Urinary bladder (tissue), 4 donors: ENCODE measurements around the gene CKM. TPM values are rescaled to one million over a fixed set of nuclear protein-coding genes. Genes with fewer than 3 reads are reported as not detected.
"Not testable (repeated sequence)": the region's sequence is repeated elsewhere in the genome, so short reads cannot be mapped to it uniquely, and the experiment has no call there.

ENCODE experiments used
- DNase-seq: peaks from one replicate; pipeline ENCODE4 v3.0.0-alpha.2; 2015; ENCODE audit errors: extremely low spot score
- H3K27ac ChIP-seq: one replicate; pipeline ENCODE4 v1.5.1; 2013; ENCODE audit warnings: low read depth, mild to moderate bottlenecking, moderate library complexity
- H3K36me3 ChIP-seq: one replicate; pipeline ENCODE4 v1.6.1; 2013; ENCODE audit warnings: mild to moderate bottlenecking, moderate library complexity; ENCODE audit not compliant: insufficient read depth
- H3K4me1 ChIP-seq: one replicate; pipeline ENCODE4 v1.6.1; 2013; ENCODE audit warnings: mild to moderate bottlenecking, moderate library complexity; ENCODE audit not compliant: insufficient read depth
- H3K4me3 ChIP-seq: one replicate; pipeline ENCODE4 v1.5.1; 2013; ENCODE audit warnings: low read depth, low read length
- WGBS: extraction: QIAGEN DNeasy Blood & Tissue Kit; methylation state at CpG from one replicate; pipeline ENCODE4 v1.1.7; 2013; 5-methylcytosine and 5-hydroxymethylcytosine counted together
- polyA plus RNA-seq: library from polyadenylated mRNA; stranded (reverse); fragments of 200-250 nt; gene quantifications from one replicate; pipeline ENCODE4 v1.2.3, GENCODE V29; 2013
- total RNA-seq: library from RNA; depleted of rRNA; stranded (reverse); fragments of >200 nt; gene quantifications from one replicate; pipeline ENCODE4 v1.2.3, GENCODE V29; 2014
- donor health status: healthy with polysubstance abuse.
- donor health status: healthy.

Gene CKM
- total and polyA plus RNA-seq, 2 donors = 1.1 to 39.0 TPM

- Histone ChIP-seq H3K4me3 (no peak overlapping the region), H3K27ac (no peak overlapping the region), H3K4me1 (no peaks in the 10 kb centered on the region), H3K36me3 (no peaks in the 10 kb centered on the region)
- 43% methylated on average over 15 of the region's 15 CpGs for WGBS
- no peak for DNase-seq
Observed at GRCh38 chr19:45344621-45345505, 22.2 kb upstream of the CKM start.

- no peak overlapping the region for H3K4me3 ChIP-seq
- no peaks in the 10 kb centered on the region for H3K36me3 ChIP-seq
- WGBS = 72% methylated on average over 13 of the region's 13 CpGs
- H3K4me1 ChIP-seq = no peaks in the 10 kb centered on the region
- H3K27ac ChIP-seq = no peak overlapping the region
- no peak for DNase-seq
Observed at GRCh38 chr19:45342911-45343310, 20.2 kb upstream of the CKM start.

- WGBS = 13% methylated on average over 25 of the region's 25 CpGs
- Histone ChIP-seq H3K4me1 (no peaks in the 10 kb centered on the region), H3K36me3 (no peaks in the 10 kb centered on the region), H3K4me3 (peak overlapping the region; percentile 2), H3K27ac (no peak overlapping the region)
- no peak for DNase-seq
Observed at GRCh38 chr19:45340899-45341453, 18.3 kb upstream of the CKM start.

GRCh38 chr19:45340232-45340898 lies 17.7 kb upstream of the CKM start, which contains the start of gene KLC3:
TSS of gene KLC3 (plus strand) at chr19:45340750. CDS start at chr19:45345542, 4,792 bp downstream.
- WGBS = 12% methylated on average over 50 of the region's 50 CpGs
- no peak within 1 kb of the TSS for H3K27ac ChIP-seq

GRCh38 chr19:45339629-45340028 lies 17.0 kb upstream of the CKM start:
- Histone ChIP-seq H3K4me1 (no peaks in the 10 kb centered on the region), H3K36me3 (no peaks in the 10 kb centered on the region), H3K27ac (no peak overlapping the region), H3K4me3 (no peak overlapping the region)
- 84% methylated on average over 6 of the region's 6 CpGs for WGBS
- DNase-seq = no peak

More at GRCh38 chr19:45340232-45340898, 17.7 kb upstream of the CKM start, which contains the start of gene KLC3:
- no peak for DNase-seq
- Histone ChIP-seq H3K4me1 (no peaks in the 10 kb centered on the region), H3K36me3 (no peaks in the 10 kb centered on the region), H3K4me3 (peak within 1 kb of the TSS; percentile 2)

GRCh38 chr19:45336696-45337251 lies 14.1 kb upstream of the CKM start:
- H3K27ac ChIP-seq = no peak overlapping the region
- no peak overlapping the region for H3K4me3 ChIP-seq
- no peaks in the 10 kb centered on the region for H3K36me3 ChIP-seq
- no peaks in the 10 kb centered on the region for H3K4me1 ChIP-seq
- WGBS = 40% methylated on average over 11 of the region's 11 CpGs
- DNase-seq = no peak

GRCh38 chr19:45334881-45335280 lies 12.2 kb upstream of the CKM start:
- H3K4me1 ChIP-seq, H3K27ac ChIP-seq, DNase-seq, H3K36me3 ChIP-seq, H3K4me3 ChIP-seq: not testable (repeated sequence)
- WGBS = 89% methylated on average over 4 of the region's 4 CpGs

- H3K27ac ChIP-seq = no peak overlapping the region
- H3K4me3 ChIP-seq = no peak overlapping the region
- no peak for DNase-seq
- no peaks in the 10 kb centered on the region for H3K36me3 ChIP-seq
- WGBS = 85% methylated on average over 10 of the region's 10 CpGs
- no peaks in the 10 kb centered on the region for H3K4me1 ChIP-seq
Observed at GRCh38 chr19:45333609-45334303, 11.1 kb upstream of the CKM start.

GRCh38 chr19:45331411-45331810 lies 8.7 kb upstream of the CKM start:
- Histone ChIP-seq H3K4me1 (no peaks in the 10 kb centered on the region), H3K27ac (no peak overlapping the region), H3K36me3 (no peaks in the 10 kb centered on the region), H3K4me3 (no peak overlapping the region)
- WGBS = 83% methylated on average over 7 of the region's 7 CpGs
- no peak for DNase-seq

GRCh38 chr19:45327404-45328143 lies 4.9 kb upstream of the CKM start:
- Histone ChIP-seq H3K36me3 (no peaks in the 10 kb centered on the region), H3K27ac (no peak overlapping the region), H3K4me3 (no peak overlapping the region), H3K4me1 (no peaks in the 10 kb centered on the region)
- 73% methylated on average over 13 of the region's 13 CpGs for WGBS
- DNase-seq = no peak

GRCh38 chr19:45324349-45324907 lies 1.8 kb upstream of the CKM start:
- no peaks in the 10 kb centered on the region for H3K4me1 ChIP-seq
- DNase-seq = no peak
- H3K36me3 ChIP-seq = no peaks in the 10 kb centered on the region
- 61% methylated on average over 11 of the region's 11 CpGs for WGBS
- H3K4me3 ChIP-seq = no peak overlapping the region
- H3K27ac ChIP-seq = no peak overlapping the region

GRCh38 chr19:45323671-45324081 lies 1.0 kb upstream of the CKM start:
- WGBS = 1% methylated on average over 30 of the region's 30 CpGs
- H3K27ac ChIP-seq = no peak overlapping the region
- no peak for DNase-seq
- H3K4me1 ChIP-seq = no peaks in the 10 kb centered on the region
- no peak overlapping the region for H3K4me3 ChIP-seq
- H3K36me3 ChIP-seq = no peaks in the 10 kb centered on the region
